ENCODE results near the gene FES.

FES gene

GRCh38 chr15:90884719-90885431 lies 571 bp downstream of the FES start:
- peak overlapping the region; percentile 24 for H3K4me3 Mint-ChIP-seq
- peak overlapping the region; percentile 82 for H3K27ac Mint-ChIP-seq
- H3K27me3 Mint-ChIP-seq = no peaks in the 10 kb centered on the region
- H3K9me3 Mint-ChIP-seq = no peaks in the 10 kb centered on the region
- CTCF ChIA-PET = interaction anchor here (0.6 to 4.4 kb wide), 45 partner anchors 9 to 592 kb away, joined by 3 to 78 read pairs (median 5); partner anchors contain the start of genes BLM and HDDC3
- H3K4me1 Mint-ChIP-seq = peaks cover 32% of the 10 kb centered on the region
- no peak for DNase-seq
- peaks cover 6% of the 10 kb centered on the region for H3K36me3 Mint-ChIP-seq

GRCh38 chr15:90885432-90886290 lies 1.4 kb downstream of the FES start:
- no peaks in the 10 kb centered on the region for H3K9me3 Mint-ChIP-seq
- peaks cover 3% of the 10 kb centered on the region for H3K36me3 Mint-ChIP-seq
- DNase-seq = peak; percentile 87
- H3K4me3 Mint-ChIP-seq = peak overlapping the region; percentile 35
- CTCF ChIA-PET = interaction anchor here (0.6 to 4.4 kb wide), 54 partner anchors 9 to 592 kb away, joined by 3 to 78 read pairs (median 4); partner anchors contain the start of genes BLM and HDDC3
- peaks cover 32% of the 10 kb centered on the region for H3K4me1 Mint-ChIP-seq
- H3K27me3 Mint-ChIP-seq = no peaks in the 10 kb centered on the region
- peak overlapping the region; percentile 82 for H3K27ac Mint-ChIP-seq

GRCh38 chr15:90886291-90886614 lies 1.9 kb downstream of the FES start:
- Mint-ChIP-seq H3K27me3 (no peaks in the 10 kb centered on the region), H3K4me3 (no peak overlapping the region), H3K4me1 (peaks cover 32% of the 10 kb centered on the region), H3K36me3 (peaks cover 3% of the 10 kb centered on the region), H3K27ac (no peak overlapping the region), H3K9me3 (no peaks in the 10 kb centered on the region)
- no peak for DNase-seq
- CTCF ChIA-PET = interaction anchor here (0.7 to 4.4 kb wide), 36 partner anchors 10 to 593 kb away, joined by 3 to 78 read pairs (median 5); partner anchors contain the start of genes BLM and HDDC3

GRCh38 chr15:90887037-90887481 lies 2.8 kb downstream of the FES start:
- Mint-ChIP-seq H3K4me3 (no peak overlapping the region), H3K4me1 (peaks cover 32% of the 10 kb centered on the region), H3K36me3 (peaks cover 3% of the 10 kb centered on the region), H3K9me3 (no peaks in the 10 kb centered on the region), H3K27ac (no peak overlapping the region), H3K27me3 (no peaks in the 10 kb centered on the region)
- CTCF ChIA-PET = interaction anchor here (0.8 to 4.4 kb wide), 9 partner anchors 9 to 238 kb away, joined by 4 to 78 read pairs (median 11); partner anchors contain the start of gene HDDC3
- no peak for DNase-seq

- Mint-ChIP-seq H3K9me3 (no peaks in the 10 kb centered on the region), H3K27ac (no peak overlapping the region), H3K4me1 (peaks cover 20% of the 10 kb centered on the region), H3K4me3 (no peak overlapping the region), H3K27me3 (no peaks in the 10 kb centered on the region), H3K36me3 (peaks cover 1% of the 10 kb centered on the region)
- CTCF ChIA-PET = interaction anchor here (0.8 to 2.8 kb wide), 4 partner anchors 13 to 241 kb away, joined by 3 to 14 read pairs (median 5); partner anchors contain the start of gene MAN2A2
- DNase-seq = no peak
Measured at GRCh38 chr15:90889313-90889730, 5.0 kb downstream of the FES start.

- H3K9me3 Mint-ChIP-seq = no peaks in the 10 kb centered on the region
- no peak overlapping the region for H3K27ac Mint-ChIP-seq
- H3K27me3 Mint-ChIP-seq = no peaks in the 10 kb centered on the region
- H3K4me3 Mint-ChIP-seq = no peak overlapping the region
- H3K4me1 Mint-ChIP-seq = peaks cover 16% of the 10 kb centered on the region
- H3K36me3 Mint-ChIP-seq = peaks cover 1% of the 10 kb centered on the region
- DNase-seq = no peak
- CTCF ChIA-PET = interaction anchor here (0.8 to 2.8 kb wide), 4 partner anchors 12 to 242 kb away, joined by 3 to 14 read pairs (median 5); partner anchors contain the start of gene MAN2A2
Measured at GRCh38 chr15:90889736-90890456, 5.6 kb downstream of the FES start.

- H3K27me3 Mint-ChIP-seq = no peaks in the 10 kb centered on the region
- CTCF ChIA-PET = interaction anchor here (1.7 kb wide), 1 partner anchor 11 kb away, joined by 6 read pairs; the partner anchor contains the start of gene MAN2A2
- H3K4me1 Mint-ChIP-seq = peaks cover 7% of the 10 kb centered on the region
- no peak overlapping the region for H3K4me3 Mint-ChIP-seq
- DNase-seq = no peak
- H3K27ac Mint-ChIP-seq = no peak overlapping the region
- peaks cover 5% of the 10 kb centered on the region for H3K36me3 Mint-ChIP-seq
- H3K9me3 Mint-ChIP-seq = no peaks in the 10 kb centered on the region
Measured at GRCh38 chr15:90890839-90891238, 6.5 kb downstream of the FES start.

- H3K36me3 Mint-ChIP-seq = peaks cover 7% of the 10 kb centered on the region
- CTCF ChIA-PET = interaction anchor here (1.7 kb wide), 1 partner anchor 11 kb away, joined by 6 read pairs; the partner anchor contains the start of gene MAN2A2
- H3K9me3 Mint-ChIP-seq = no peaks in the 10 kb centered on the region
- no peak for DNase-seq
- H3K27ac Mint-ChIP-seq = peak overlapping the region; percentile 33
- H3K27me3 Mint-ChIP-seq = no peaks in the 10 kb centered on the region
- H3K4me3 Mint-ChIP-seq = no peak overlapping the region
- H3K4me1 Mint-ChIP-seq = peaks cover under 1% of the 10 kb centered on the region
Measured at GRCh38 chr15:90891346-90891949, 7.1 kb downstream of the FES start.

GRCh38 chr15:90892023-90892422 lies 7.7 kb downstream of the FES start:
- peak overlapping the region; percentile 33 for H3K27ac Mint-ChIP-seq
- CTCF ChIA-PET = no interaction called here
- no peaks in the 10 kb centered on the region for H3K27me3 Mint-ChIP-seq
- no peaks in the 10 kb centered on the region for H3K9me3 Mint-ChIP-seq
- DNase-seq = no peak
- H3K4me1 Mint-ChIP-seq = no peaks in the 10 kb centered on the region
- peaks cover 8% of the 10 kb centered on the region for H3K36me3 Mint-ChIP-seq
- H3K4me3 Mint-ChIP-seq = no peak overlapping the region

GRCh38 chr15:90892498-90893174 lies 8.3 kb downstream of the FES start:
- DNase-seq = no peak
- no peak overlapping the region for H3K4me3 Mint-ChIP-seq
- no peak overlapping the region for H3K27ac Mint-ChIP-seq
- H3K4me1 Mint-ChIP-seq = no peaks in the 10 kb centered on the region
- CTCF ChIA-PET = interaction anchor here (1.5 to 7.3 kb wide), 2 partner anchors 41 to 573 kb away, joined by 3 to 51 read pairs; partner anchors contain the start of genes HDDC3 and UNC45A
- H3K9me3 Mint-ChIP-seq = no peaks in the 10 kb centered on the region
- H3K27me3 Mint-ChIP-seq = peaks cover under 1% of the 10 kb centered on the region
- peaks cover 8% of the 10 kb centered on the region for H3K36me3 Mint-ChIP-seq

GRCh38 chr15:90893175-90894090 lies 9.1 kb downstream of the FES start:
- no peak for DNase-seq
- H3K27me3 Mint-ChIP-seq = peaks cover 4% of the 10 kb centered on the region
- peaks cover 8% of the 10 kb centered on the region for H3K36me3 Mint-ChIP-seq
- H3K4me3 Mint-ChIP-seq = no peak overlapping the region
- no peaks in the 10 kb centered on the region for H3K9me3 Mint-ChIP-seq
- CTCF ChIA-PET = interaction anchor here (1.5 to 7.3 kb wide), 2 partner anchors 40 to 574 kb away, joined by 3 to 51 read pairs; partner anchors contain the start of genes HDDC3 and UNC45A
- H3K27ac Mint-ChIP-seq = no peak overlapping the region
- H3K4me1 Mint-ChIP-seq = no peaks in the 10 kb centered on the region

- Mint-ChIP-seq H3K9me3 (no peaks in the 10 kb centered on the region), H3K27ac (no peak overlapping the region), H3K4me1 (peaks cover 3% of the 10 kb centered on the region), H3K36me3 (peaks cover 8% of the 10 kb centered on the region), H3K27me3 (peaks cover 4% of the 10 kb centered on the region), H3K4me3 (no peak overlapping the region)
- CTCF ChIA-PET = interaction anchor here (1.1 to 7.3 kb wide), 3 partner anchors 8 to 38 kb away, joined by 4 to 51 read pairs (median 26); partner anchors contain the start of genes HDDC3 and UNC45A
- DNase-seq = no peak
Measured at GRCh38 chr15:90895571-90896117, 11.3 kb downstream of the FES start.

All from activated naive CD4-positive, alpha-beta T cell treated with anti-CD3 and anti-CD28 coated beads, Interleukin-2, amount 10 ng/mL, durations not matched to agents 7 days and 5 days (primary cell).